HG02840 (cell line): ENCODE results near the gene DGKI.
"Not testable (repeated sequence)": the region's sequence is repeated elsewhere in the genome, so short reads cannot be mapped to it uniquely, and the experiment has no call there.

Experiments
- ATAC-seq: cut with Tn5 transposase; IDR thresholded peaks from one replicate; pipeline ENCODE4 v1.9.1; 2021; ENCODE audit warnings: mild to moderate bottlenecking, moderate library complexity, moderate number of reproducible peaks; ENCODE audit not compliant: unreplicated experiment, low FRiP score

The DGKI gene

GRCh38 chr7:137839903-137840779 is 6.6 kb downstream of the DGKI start:
- no peak for ATAC-seq

GRCh38 chr7:137838706-137839315 is 8.0 kb downstream of the DGKI start:
- ATAC-seq: no peak

GRCh38 chr7:137836541-137836940 is 10.2 kb downstream of the DGKI start:
- no peak for ATAC-seq

- no peak for ATAC-seq
Measured at GRCh38 chr7:137836113-137836509, 10.7 kb downstream of the DGKI start.

- no peak for ATAC-seq
Measured at GRCh38 chr7:137835486-137836112, 11.2 kb downstream of the DGKI start.

GRCh38 chr7:137834552-137834951 is 12.2 kb downstream of the DGKI start:
- ATAC-seq: no peak

- not testable (repeated sequence) for ATAC-seq
Measured at GRCh38 chr7:137832990-137833389, 13.8 kb downstream of the DGKI start.

GRCh38 chr7:137832382-137832781 is 14.4 kb downstream of the DGKI start:
- no peak for ATAC-seq

GRCh38 chr7:137831555-137831954 is 15.2 kb downstream of the DGKI start:
- not testable (repeated sequence) for ATAC-seq

- ATAC-seq: no peak
Measured at GRCh38 chr7:137829337-137829992, 17.3 kb downstream of the DGKI start.

GRCh38 chr7:137828456-137828855 is 18.3 kb downstream of the DGKI start:
- ATAC-seq: no peak

GRCh38 chr7:137825489-137825888 is 21.3 kb downstream of the DGKI start:
- ATAC-seq: no peak

GRCh38 chr7:137820677-137821420 is 25.9 kb downstream of the DGKI start:
- no peak for ATAC-seq

GRCh38 chr7:137820156-137820555 is 26.6 kb downstream of the DGKI start:
- no peak for ATAC-seq

- ATAC-seq: no peak
Measured at GRCh38 chr7:137818036-137818435, 28.7 kb downstream of the DGKI start.

GRCh38 chr7:137816696-137817320 is 30.0 kb downstream of the DGKI start:
- no peak for ATAC-seq

GRCh38 chr7:137813541-137813940 is 33.2 kb downstream of the DGKI start:
- ATAC-seq: no peak

- no peak for ATAC-seq
Measured at GRCh38 chr7:137810248-137810647, 36.5 kb downstream of the DGKI start.

GRCh38 chr7:137804836-137805235 is 41.9 kb downstream of the DGKI start:
- ATAC-seq: no peak

GRCh38 chr7:137801491-137801890 is 45.3 kb downstream of the DGKI start:
- ATAC-seq: no peak
